ENCODE measurements around the gene OVCH2.
"Not testable (repeated sequence)": the region's sequence is repeated elsewhere in the genome, so short reads cannot be mapped to it uniquely, and the experiment has no call there.

The OVCH2 gene, protein sequence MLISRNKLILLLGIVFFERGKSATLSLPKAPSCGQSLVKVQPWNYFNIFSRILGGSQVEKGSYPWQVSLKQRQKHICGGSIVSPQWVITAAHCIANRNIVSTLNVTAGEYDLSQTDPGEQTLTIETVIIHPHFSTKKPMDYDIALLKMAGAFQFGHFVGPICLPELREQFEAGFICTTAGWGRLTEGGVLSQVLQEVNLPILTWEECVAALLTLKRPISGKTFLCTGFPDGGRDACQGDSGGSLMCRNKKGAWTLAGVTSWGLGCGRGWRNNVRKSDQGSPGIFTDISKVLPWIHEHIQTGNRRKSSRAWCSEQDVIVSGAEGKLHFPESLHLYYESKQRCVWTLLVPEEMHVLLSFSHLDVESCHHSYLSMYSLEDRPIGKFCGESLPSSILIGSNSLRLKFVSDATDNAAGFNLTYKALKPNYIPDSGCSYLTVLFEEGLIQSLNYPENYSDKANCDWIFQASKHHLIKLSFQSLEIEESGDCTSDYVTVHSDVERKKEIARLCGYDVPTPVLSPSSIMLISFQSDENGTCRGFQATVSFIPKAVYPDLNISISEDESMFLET

DNA sequence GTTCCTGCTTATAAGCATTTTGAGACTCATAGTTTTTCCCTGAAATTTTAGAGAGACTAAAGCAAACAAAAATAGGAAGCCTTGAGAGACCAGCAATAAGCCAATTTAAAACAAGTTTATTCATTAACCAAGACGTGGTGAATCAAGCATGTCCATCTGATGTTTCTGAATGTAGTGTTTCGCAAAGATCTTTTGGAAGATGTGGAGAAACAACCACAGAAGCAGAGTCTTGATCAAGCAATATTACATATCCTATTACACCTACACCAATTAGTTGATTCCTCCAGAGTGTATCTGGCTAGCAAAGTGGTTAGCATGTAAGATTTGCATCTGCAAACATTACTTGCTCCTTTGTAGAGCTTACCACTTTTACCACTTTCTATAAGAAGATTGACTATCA lies at the start of gene OVCH2:
TSS of gene OVCH2 (minus strand) at position 101 of the 400 bp plus-strand sequence. CDS start at position 18, 83 bp downstream.
- no peak for DNase-seq (ENCODE audit: low read depth)

DNA sequence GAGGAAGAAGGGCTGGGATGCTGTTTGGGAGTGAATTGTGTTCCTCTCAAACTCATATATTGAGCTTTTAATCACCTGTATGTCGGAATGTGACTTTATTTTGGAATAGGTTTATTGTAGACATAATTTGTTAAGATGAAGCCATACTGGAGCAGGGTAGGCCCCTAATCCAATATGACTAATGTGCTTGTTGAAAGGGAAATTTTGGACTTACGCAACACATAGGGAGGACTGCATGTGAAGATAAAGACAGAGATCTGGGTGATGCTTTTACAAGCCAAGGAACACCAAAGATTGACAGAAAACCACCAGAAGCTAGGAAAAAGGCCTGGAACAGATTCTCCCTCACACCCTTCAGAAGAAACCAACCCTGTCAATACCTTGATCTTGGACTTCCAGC lies 43.2 kb upstream of the OVCH2 start:
- no peak for DNase-seq (ENCODE audit: low read depth)

- DNase-seq (ENCODE audit: low read depth) = not testable (repeated sequence)
Measured at GRCh38 chr11:7734767-7735166, 28.5 kb upstream of the OVCH2 start.

- no peak for DNase-seq (ENCODE audit: low read depth)
Measured at GRCh38 chr11:7714786-7715185, 8.5 kb upstream of the OVCH2 start.

- DNase-seq (ENCODE audit: low read depth) = no peak
Measured at GRCh38 chr11:7703740-7704139, 2.5 kb downstream of the OVCH2 start.

DNA sequence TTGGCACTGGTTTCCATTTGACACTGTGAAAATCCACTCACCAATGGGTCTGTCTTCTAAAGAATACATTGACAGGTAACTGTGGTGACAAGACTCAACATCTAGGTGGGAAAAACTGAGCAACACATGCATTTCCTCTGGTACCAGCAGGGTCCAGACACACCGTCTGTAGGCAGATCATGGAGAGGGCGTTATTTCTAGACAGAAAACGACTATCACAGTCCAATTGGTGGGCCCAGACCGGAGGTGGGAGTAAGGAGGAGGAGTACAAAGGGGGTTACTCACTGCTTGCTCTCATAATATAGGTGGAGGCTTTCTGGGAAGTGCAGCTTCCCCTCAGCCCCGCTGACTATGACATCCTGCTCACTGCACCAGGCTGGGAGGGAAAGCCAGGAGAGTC lies 9.9 kb downstream of the OVCH2 start:
- no peak for DNase-seq (ENCODE audit: low read depth)

GRCh38 chr11:7694235-7694634 lies 12.0 kb downstream of the OVCH2 start:
- no peak for DNase-seq (ENCODE audit: low read depth)

GRCh38 chr11:7692426-7692825 lies 13.9 kb downstream of the OVCH2 start:
- no peak for DNase-seq (ENCODE audit: low read depth)

DNA sequence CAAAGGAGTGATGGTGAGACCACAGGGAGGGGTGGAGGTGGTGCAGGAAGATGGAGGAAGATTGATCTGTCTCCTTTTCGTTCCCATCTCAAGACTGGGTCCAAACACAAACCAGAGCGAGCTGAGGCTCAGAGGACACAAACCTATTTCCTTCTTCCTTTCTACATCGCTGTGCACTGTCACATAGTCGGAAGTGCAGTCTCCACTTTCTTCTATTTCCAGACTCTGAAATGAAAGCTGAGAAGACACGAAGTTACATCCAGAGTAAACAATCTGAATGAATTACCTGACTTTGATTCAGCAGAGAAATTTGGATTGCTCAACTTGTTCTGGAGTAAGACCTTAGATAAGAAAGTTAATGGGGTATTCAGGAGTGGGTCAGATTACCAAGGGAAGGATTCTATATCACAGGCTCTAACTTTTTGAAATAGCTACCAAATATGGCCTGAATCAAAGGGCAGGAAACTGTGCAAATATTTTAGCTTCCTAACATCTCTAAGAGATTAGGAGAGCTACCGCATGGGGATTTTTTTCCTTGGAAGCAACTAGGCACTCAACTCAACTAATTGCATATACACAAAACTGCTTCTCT lies 14.4 kb downstream of the OVCH2 start:
- no peak for DNase-seq (ENCODE audit: low read depth)

DNA sequence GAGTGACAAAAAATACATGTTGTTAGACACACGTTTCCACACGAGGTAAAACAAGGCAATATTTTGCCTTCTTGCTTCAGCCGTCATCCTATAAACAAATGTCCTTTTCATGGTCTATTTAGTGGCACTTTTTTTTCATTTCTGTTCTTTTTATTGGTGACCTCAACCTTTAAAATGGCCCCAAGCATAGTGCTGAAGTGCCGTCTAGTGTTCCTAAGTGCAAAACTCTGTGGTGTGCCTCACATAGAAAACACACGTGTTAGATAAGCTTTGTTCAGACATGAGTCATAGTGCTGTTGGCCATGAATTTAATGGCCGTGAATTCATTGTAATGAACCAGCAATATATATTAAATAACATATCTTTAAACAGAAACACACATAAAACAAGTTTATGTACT lies 15.6 kb downstream of the OVCH2 start:
- no peak for DNase-seq (ENCODE audit: low read depth)

DNA sequence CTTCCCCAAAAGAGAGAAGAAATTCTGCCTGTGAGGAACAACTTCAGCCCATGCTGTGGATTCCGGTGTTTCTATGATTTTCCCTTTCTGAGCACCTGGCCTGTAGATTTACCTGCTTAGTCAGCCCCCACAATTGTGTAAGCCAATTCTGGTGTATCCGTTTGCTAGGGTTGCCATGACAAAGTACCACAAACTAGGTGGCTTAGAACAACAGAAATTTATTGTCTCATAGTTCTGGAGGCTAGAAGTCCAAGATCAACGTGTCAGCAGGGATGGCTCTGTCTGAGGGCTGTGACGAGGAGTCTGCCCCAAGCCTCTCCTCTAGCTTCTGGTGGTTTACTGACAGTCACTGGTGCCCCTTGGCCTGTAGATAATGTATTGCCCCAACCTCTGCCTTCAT lies 17.0 kb downstream of the OVCH2 start:
- no peak for DNase-seq (ENCODE audit: low read depth)

DNA sequence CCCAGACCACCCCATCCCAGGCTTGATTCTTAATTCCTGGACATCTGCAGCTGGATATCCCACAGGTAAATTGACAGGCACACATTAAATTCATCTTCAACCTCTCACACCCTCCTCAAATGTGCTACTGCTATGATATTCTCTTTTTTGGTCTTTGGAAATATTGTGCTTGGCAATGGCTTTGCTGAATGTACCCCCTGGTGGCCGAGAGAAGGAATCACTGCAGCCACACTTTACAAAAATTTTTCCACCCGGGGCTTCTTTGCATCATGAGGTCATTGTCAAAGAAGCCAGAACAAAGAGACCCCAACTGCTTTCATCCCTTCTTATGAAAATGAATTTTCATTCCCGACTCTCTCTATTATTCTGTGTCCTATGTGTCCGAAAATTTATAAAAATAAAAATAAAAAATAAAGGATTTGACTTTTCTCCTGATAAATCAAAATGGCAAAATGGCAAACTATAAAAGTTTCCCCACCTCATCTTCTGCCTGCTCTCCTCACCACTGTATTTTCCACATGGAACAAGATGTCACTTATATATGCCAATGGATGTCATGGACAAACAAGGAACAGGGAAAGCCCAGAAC lies 17.9 kb downstream of the OVCH2 start:
- DNase-seq (ENCODE audit: low read depth) = no peak

- DNase-seq (ENCODE audit: low read depth) = no peak
Measured at GRCh38 chr11:7687386-7687785, 18.9 kb downstream of the OVCH2 start.

- DNase-seq (ENCODE audit: low read depth) = no peak
Measured at GRCh38 chr11:7686761-7687160, 19.5 kb downstream of the OVCH2 start.

DNA sequence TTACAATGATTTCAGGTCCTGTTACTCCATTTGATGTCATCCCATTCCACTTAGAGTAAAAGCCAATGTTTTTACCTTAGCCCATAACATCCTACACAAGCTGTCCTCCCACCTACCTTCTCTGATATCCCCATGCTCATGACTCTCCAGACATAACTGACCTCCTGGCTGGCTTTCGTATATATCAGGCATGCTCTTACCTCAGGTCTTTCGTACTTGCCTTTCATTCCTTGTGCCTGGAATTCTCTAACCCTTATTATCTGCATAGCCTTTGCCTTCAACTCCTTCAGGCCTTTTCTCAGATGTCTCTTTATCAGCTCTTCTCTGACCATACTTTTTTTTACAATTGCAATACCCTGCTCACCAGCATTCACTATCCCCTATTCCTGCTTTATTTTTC lies 22.7 kb downstream of the OVCH2 start:
- DNase-seq (ENCODE audit: low read depth) = no peak

DNA sequence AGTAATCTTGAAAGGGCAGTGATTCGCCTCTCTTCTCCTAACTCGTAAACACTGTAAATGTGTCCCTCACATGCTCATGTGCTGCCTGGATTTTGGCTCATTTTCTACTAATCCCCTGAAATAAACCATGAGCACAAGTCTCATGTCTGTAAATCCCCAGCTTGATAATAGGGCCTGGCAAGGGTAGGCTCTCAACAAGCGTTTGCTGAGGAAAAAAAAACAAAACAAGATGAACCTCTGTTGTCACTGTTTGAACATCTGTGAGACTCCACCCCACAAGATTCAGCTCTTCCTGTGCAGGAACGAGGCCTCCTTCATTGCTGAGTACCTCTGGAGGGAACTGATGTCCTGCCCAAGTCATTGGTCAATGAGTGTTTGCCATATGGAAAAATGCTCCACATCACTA lies 28.5 kb downstream of the OVCH2 start:
- DNase-seq (ENCODE audit: low read depth) = no peak

DNA sequence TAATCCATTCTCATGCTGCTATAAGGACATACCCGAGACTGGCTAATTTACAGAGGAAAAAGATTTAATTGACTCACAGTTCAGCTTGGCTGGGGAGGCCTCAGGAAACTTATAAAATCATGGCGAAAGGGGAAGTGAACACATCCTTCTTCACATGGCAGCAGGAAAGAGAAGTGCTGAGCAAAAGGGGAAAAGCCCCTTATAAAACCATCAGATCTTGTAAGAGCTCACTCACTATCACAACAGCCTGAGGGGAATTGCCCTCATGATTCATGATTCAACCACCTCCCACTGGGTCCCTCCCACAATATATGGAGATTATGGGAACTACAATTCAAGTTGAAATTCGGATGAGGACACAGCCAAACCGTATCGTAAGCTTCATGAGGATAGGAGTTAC lies 29.2 kb downstream of the OVCH2 start:
- DNase-seq (ENCODE audit: low read depth) = no peak

GRCh38 chr11:7675631-7676030 lies 30.6 kb downstream of the OVCH2 start:
- no peak for DNase-seq (ENCODE audit: low read depth)

GRCh38 chr11:7673724-7674434 lies 32.4 kb downstream of the OVCH2 start:
- DNase-seq (ENCODE audit: low read depth) = no peak

DNA sequence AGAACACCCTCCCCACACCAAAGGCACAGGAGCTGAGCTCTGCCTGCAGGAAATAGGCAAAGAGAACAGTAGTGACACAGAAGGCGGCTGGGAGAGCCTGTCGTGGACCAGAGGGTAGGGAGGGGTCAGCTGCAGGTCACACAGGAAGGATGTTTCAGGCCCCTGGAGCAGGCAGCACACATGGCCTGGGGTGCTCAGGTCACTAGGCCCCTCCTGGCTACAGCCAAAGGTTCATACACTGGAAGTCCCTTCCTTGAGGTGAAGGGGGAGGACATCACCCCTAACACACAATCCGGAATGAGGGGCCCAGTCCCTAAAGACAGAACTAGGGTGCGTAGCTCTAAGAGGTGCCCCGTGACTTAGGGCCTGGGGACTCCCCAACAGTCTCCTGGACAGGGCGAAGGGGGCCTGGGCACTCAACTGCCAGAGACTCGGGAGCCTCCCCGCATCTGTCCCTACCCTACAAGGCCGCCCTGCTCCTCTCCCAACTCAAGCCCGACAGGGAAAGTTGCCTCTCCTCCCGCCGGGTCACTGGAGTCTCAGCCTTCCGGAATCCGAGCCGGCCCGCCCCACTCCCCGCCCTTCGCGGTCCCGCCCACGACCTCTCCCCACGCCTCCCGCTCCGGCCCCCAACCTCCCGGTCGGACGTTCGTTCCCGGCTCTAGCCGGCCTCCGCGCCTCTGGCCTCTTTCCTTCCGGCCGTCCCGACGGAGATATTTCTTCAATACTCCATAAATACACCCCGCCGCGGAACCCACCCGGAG lies 33.1 kb downstream of the OVCH2 start, which contains the start of gene CYB5R2:
TSS of gene CYB5R2 (minus strand) at position 541 of the 764 bp plus-strand sequence. CDS start 675 bp downstream, outside the sequence.
- DNase-seq (ENCODE audit: low read depth) = no peak

DNA sequence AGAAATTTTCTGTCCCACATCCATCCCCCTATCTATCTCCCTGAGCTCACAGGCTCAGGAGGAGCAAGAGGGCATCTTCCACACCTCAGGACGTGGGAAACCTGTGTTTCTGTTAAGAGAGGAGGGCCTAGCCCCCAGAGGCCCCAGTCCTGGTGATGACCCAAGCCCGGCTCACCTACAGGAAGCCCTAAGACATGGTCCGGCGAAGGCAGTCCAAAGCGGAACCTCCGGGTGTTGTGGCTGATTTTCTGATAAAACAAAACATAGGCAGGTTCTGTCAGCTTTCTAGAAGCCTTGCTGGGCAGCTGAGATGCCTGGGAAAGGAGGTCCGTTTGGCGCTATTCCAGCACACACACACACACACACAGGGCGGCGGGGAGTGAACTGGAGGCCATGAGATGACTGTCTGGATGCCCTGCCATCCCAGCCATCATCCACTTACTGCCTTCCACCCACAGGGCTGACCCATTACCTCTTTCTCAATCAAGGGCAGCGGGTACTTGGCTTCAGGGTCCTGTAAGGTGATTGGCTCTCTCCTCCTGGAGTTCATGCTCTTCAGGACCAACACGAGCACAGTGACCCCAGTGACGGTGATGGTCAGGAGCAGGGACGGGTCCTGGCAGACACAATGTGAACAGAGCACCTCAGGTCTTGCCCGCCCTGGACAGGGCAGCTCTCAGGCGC lies 33.9 kb downstream of the OVCH2 start:
- DNase-seq (ENCODE audit: low read depth) = no peak

Data from stimulated activated CD8-positive, alpha-beta memory T cell treated with anti-CD3 and anti-CD28 coated beads, Interleukin-15, amount 100 ng/mL, for 24 hours (primary cell).